ENCODE results near the gene PTPRN2.

DNA sequence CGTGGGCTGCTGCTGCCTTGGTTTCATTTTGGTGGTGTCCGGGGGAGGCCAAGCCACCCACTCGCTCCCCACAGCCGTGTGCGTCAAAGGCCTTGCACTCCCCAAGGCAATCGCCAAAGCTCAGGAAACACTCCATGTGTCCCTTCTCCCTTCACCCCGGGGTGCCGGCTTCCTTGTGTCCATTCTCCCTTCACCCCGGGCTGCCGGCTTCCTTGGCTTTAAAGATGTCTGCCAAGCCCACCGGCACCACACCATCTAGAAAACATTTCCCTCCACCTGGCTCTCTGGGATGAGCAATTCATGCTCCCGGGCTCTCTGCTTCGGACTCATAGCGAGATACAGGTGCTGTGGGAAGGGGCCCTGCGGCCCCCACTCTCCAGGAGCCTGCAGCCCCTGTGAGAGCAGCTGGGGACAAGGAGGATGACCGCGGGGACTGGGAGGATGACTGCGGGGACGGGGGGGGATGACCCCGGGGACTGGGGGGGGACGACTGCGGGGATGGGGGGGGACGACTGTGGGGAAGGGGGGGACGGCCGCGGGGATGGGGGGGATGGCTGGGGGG, 928.7 kb downstream of the PTPRN2 start:
- TF ChIP-seq, protein P1, sequence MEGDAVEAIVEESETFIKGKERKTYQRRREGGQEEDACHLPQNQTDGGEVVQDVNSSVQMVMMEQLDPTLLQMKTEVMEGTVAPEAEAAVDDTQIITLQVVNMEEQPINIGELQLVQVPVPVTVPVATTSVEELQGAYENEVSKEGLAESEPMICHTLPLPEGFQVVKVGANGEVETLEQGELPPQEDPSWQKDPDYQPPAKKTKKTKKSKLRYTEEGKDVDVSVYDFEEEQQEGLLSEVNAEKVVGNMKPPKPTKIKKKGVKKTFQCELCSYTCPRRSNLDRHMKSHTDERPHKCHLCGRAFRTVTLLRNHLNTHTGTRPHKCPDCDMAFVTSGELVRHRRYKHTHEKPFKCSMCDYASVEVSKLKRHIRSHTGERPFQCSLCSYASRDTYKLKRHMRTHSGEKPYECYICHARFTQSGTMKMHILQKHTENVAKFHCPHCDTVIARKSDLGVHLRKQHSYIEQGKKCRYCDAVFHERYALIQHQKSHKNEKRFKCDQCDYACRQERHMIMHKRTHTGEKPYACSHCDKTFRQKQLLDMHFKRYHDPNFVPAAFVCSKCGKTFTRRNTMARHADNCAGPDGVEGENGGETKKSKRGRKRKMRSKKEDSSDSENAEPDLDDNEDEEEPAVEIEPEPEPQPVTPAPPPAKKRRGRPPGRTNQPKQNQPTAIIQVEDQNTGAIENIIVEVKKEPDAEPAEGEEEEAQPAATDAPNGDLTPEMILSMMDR (conservative IDR thresholded peaks at IDR 0.05; ENCODE audit: low read length), result no peak
- TF ChIP-seq EZH2phosphoT487 (IDR thresholded peaks at IDR 0.05; ENCODE audit: borderline replicate concordance, low read depth, low read length), result no peak

Measured in OCI-LY7 (cell line).